SK-N-SH (cell line): ENCODE data around the gene NECTIN2.

ENCODE experiments used
- CTCF ChIP-seq: fragments of 200-600 bp; sonication (generic); IDR thresholded peaks from 2 replicates; pipeline ENCODE4 v1.6.1; 2017; ENCODE audit warnings: antibody characterized with exemption, mild to moderate bottlenecking, moderate library complexity
- EP300 ChIP-seq, 2 experiments: IDR thresholded peaks; 2 replicates each; pipeline versions ENCODE4 v1.4.0 to v1.6.1; 2012; ENCODE audit warnings: borderline replicate concordance in 1 of 2, low read depth in 1 of 2, low read length in 1 of 2
- FOXJ3 ChIP-seq: sonication (generic); formaldehyde crosslinking; IDR thresholded peaks from 2 replicates; pipeline ENCODE4 v1.5.1; 2020; ENCODE audit warnings: mild to moderate bottlenecking, missing genetic modification reagents
- JUND ChIP-seq: IDR thresholded peaks from 2 replicates; pipeline ENCODE4 v1.4.0; 2012
- NRF1 ChIP-seq: IDR thresholded peaks from 2 replicates; pipeline ENCODE4 v1.6.1; 2012; ENCODE audit warnings: low read depth, mild to moderate bottlenecking, low read length
- POLR2AphosphoS5 ChIP-seq: IDR thresholded peaks from 2 replicates; pipeline ENCODE4 v1.6.1; 2012; ENCODE audit warnings: low read depth, low read length
- TAF1 ChIP-seq: IDR thresholded peaks from 2 replicates; pipeline ENCODE4 v1.6.1; 2012; ENCODE audit warnings: low read depth, mild to moderate bottlenecking, low read length, moderate library complexity, borderline replicate concordance
- USF1 ChIP-seq: IDR thresholded peaks from 2 replicates; pipeline ENCODE4 v1.4.0; 2012; ENCODE audit warnings: low read depth, borderline replicate concordance
- USF2 ChIP-seq: fragments of 150-350 bp; IDR thresholded peaks from 2 replicates; pipeline ENCODE4 v1.6.1; 2017; ENCODE audit warnings: antibody characterized with exemption, low read length, low read depth, borderline replicate concordance

- TF ChIP-seq POLR2AphosphoS5 (no peak), CTCF (no peak), FOXJ3 (no peak), NRF1 (no peak), JUND (no peak), EP300 (IDR thresholded peaks at IDR 0.05; ENCODE audit: borderline replicate concordance in 1 of 2, low read depth in 1 of 2, low read length in 1 of 2) (no peak), TAF1 (no peak), USF1 (no peak), USF2 (no peak)
These were observed 23.9 kb upstream of the NECTIN2 start for GRCh38 chr19:44822177-44822576.
